ENCODE measurements around the gene GJB3.
"Not testable (repeated sequence)": the region's sequence is repeated elsewhere in the genome, so short reads cannot be mapped to it uniquely, and the experiment has no call there.

Gene GJB3

GRCh38 chr1:34761176-34761761 is 19.7 kb upstream of the GJB3 start:
- no peak for DNase-seq (ENCODE audit: low read depth)

- DNase-seq (ENCODE audit: low read depth) = no peak
Measured at GRCh38 chr1:34761776-34762307, 19.2 kb upstream of the GJB3 start.

GRCh38 chr1:34762474-34763141 is 18.4 kb upstream of the GJB3 start:
- no peak for DNase-seq (ENCODE audit: low read depth)

GRCh38 chr1:34763142-34763781 is 17.8 kb upstream of the GJB3 start:
- no peak for DNase-seq (ENCODE audit: low read depth)

- no peak for DNase-seq (ENCODE audit: low read depth)
Measured at GRCh38 chr1:34768856-34769255, 12.2 kb upstream of the GJB3 start.

- no peak for DNase-seq (ENCODE audit: low read depth)
Measured at GRCh38 chr1:34770891-34771504, 10.0 kb upstream of the GJB3 start.

GRCh38 chr1:34771573-34772371 is 9.2 kb upstream of the GJB3 start:
- DNase-seq (ENCODE audit: low read depth) = no peak

- not testable (repeated sequence) for DNase-seq (ENCODE audit: low read depth)
Measured at GRCh38 chr1:34773114-34773513, 7.9 kb upstream of the GJB3 start.

- no peak for DNase-seq (ENCODE audit: low read depth)
Measured at GRCh38 chr1:34774957-34775356, 6.1 kb upstream of the GJB3 start.

GRCh38 chr1:34776911-34777310 is 4.1 kb upstream of the GJB3 start:
- DNase-seq (ENCODE audit: low read depth) = no peak

GRCh38 chr1:34777519-34778321 is 3.3 kb upstream of the GJB3 start:
- no peak for DNase-seq (ENCODE audit: low read depth)

GRCh38 chr1:34778381-34778780 is 2.6 kb upstream of the GJB3 start:
- DNase-seq (ENCODE audit: low read depth) = no peak

GRCh38 chr1:34779005-34779404 is 2.0 kb upstream of the GJB3 start:
- no peak for DNase-seq (ENCODE audit: low read depth)

GRCh38 chr1:34779526-34779925 is 1.5 kb upstream of the GJB3 start:
- DNase-seq (ENCODE audit: low read depth) = no peak

GRCh38 chr1:34779962-34780361 is 1.1 kb upstream of the GJB3 start:
- DNase-seq (ENCODE audit: low read depth) = no peak

- no peak for DNase-seq (ENCODE audit: low read depth)
Measured at GRCh38 chr1:34780528-34780927, 486 bp upstream of the GJB3 start.

- no peak for DNase-seq (ENCODE audit: low read depth)
Measured at GRCh38 chr1:34781844-34782391, 904 bp downstream of the GJB3 start.

GRCh38 chr1:34784751-34785221 is 3.8 kb downstream of the GJB3 start:
- DNase-seq (ENCODE audit: low read depth) = no peak

- no peak for DNase-seq (ENCODE audit: low read depth)
Measured at GRCh38 chr1:34785231-34785874, 4.3 kb downstream of the GJB3 start.

- DNase-seq (ENCODE audit: low read depth) = no peak
Measured at GRCh38 chr1:34785875-34786470, 5.0 kb downstream of the GJB3 start.
